Measurements from ENCODE around the gene C14orf93.

The C14orf93 gene

GRCh38 chr14:23009939-23010726, at the start of gene C14orf93:
Gene C14orf93, minus strand, starts transcription at chr14:23010143. Its CDS starts 11,120 bp downstream, at chr14:22999023.
- DNase-seq (ENCODE audit: insufficient read length, low spot score): peak; percentile 83
- peak; percentile 62 for FAIRE-seq

- no peak for FAIRE-seq
These were observed 48.9 kb upstream of the C14orf93 start for GRCh38 chr14:23058654-23059504.

GRCh38 chr14:23057757-23058653, 48.1 kb upstream of the C14orf93 start:
- FAIRE-seq (peak; percentile 85), DNase-seq (ENCODE audit: insufficient read length, low spot score) (peak; percentile 98)

More at GRCh38 chr14:23058654-23059504, 48.9 kb upstream of the C14orf93 start:
- no peak for DNase-seq (ENCODE audit: insufficient read length, low spot score)

- peak; percentile 92 for DNase-seq (ENCODE audit: insufficient read length, low spot score)
- FAIRE-seq: no peak
These were observed 47.2 kb upstream of the C14orf93 start, which contains the start of gene CDH24 for GRCh38 chr14:23056956-23057756. Gene CDH24, minus strand, starts transcription at chr14:23057520. Its CDS starts 1,787 bp downstream, at chr14:23055733.

GRCh38 chr14:23056145-23056955, 46.4 kb upstream of the C14orf93 start:
- FAIRE-seq: peak; percentile 93
- DNase-seq (ENCODE audit: insufficient read length, low spot score): peak; percentile 98

GRCh38 chr14:23055621-23056144, 45.7 kb upstream of the C14orf93 start:
- no peak for FAIRE-seq
- DNase-seq (ENCODE audit: insufficient read length, low spot score): no peak

GRCh38 chr14:23055147-23055550, 45.2 kb upstream of the C14orf93 start:
- no peak for FAIRE-seq
- DNase-seq (ENCODE audit: insufficient read length, low spot score): no peak

- FAIRE-seq (no peak), DNase-seq (ENCODE audit: insufficient read length, low spot score) (no peak)
These were observed 44.3 kb upstream of the C14orf93 start for GRCh38 chr14:23054000-23054811.

- FAIRE-seq: no peak
- DNase-seq (ENCODE audit: insufficient read length, low spot score): no peak
These were observed 43.5 kb upstream of the C14orf93 start for GRCh38 chr14:23053426-23053825.

- FAIRE-seq (no peak), DNase-seq (ENCODE audit: insufficient read length, low spot score) (no peak)
These were observed 42.7 kb upstream of the C14orf93 start for GRCh38 chr14:23052671-23053070.

- DNase-seq (ENCODE audit: insufficient read length, low spot score) (no peak), FAIRE-seq (no peak)
These were observed 42.3 kb upstream of the C14orf93 start for GRCh38 chr14:23052182-23052623.

- FAIRE-seq (no peak), DNase-seq (ENCODE audit: insufficient read length, low spot score) (no peak)
These were observed 41.5 kb upstream of the C14orf93 start for GRCh38 chr14:23051141-23052057.

GRCh38 chr14:23049011-23049410, 39.1 kb upstream of the C14orf93 start:
- no peak for DNase-seq (ENCODE audit: insufficient read length, low spot score)
- no peak for FAIRE-seq

GRCh38 chr14:23047751-23048693, 38.1 kb upstream of the C14orf93 start:
- FAIRE-seq: no peak
- DNase-seq (ENCODE audit: insufficient read length, low spot score): no peak

- DNase-seq (ENCODE audit: insufficient read length, low spot score) (no peak), FAIRE-seq (no peak)
These were observed 37.2 kb upstream of the C14orf93 start for GRCh38 chr14:23047034-23047634.

Measured in GM19239 (cell line).